HG03521 (cell line): ENCODE measurements around the gene ZMIZ2.
A peak's percentile ranks its signal among the peaks of the same experiment; 100 is the strongest.
"Not testable (repeated sequence)": the region's sequence is repeated elsewhere in the genome, so short reads cannot be mapped to it uniquely, and the experiment has no call there.

Source experiments
- ATAC-seq: cut with Tn5 transposase; IDR thresholded peaks from one replicate; pipeline ENCODE4 v1.9.1; 2021; ENCODE audit warnings: mild to moderate bottlenecking, moderate library complexity; ENCODE audit not compliant: unreplicated experiment

The ZMIZ2 gene

DNA sequence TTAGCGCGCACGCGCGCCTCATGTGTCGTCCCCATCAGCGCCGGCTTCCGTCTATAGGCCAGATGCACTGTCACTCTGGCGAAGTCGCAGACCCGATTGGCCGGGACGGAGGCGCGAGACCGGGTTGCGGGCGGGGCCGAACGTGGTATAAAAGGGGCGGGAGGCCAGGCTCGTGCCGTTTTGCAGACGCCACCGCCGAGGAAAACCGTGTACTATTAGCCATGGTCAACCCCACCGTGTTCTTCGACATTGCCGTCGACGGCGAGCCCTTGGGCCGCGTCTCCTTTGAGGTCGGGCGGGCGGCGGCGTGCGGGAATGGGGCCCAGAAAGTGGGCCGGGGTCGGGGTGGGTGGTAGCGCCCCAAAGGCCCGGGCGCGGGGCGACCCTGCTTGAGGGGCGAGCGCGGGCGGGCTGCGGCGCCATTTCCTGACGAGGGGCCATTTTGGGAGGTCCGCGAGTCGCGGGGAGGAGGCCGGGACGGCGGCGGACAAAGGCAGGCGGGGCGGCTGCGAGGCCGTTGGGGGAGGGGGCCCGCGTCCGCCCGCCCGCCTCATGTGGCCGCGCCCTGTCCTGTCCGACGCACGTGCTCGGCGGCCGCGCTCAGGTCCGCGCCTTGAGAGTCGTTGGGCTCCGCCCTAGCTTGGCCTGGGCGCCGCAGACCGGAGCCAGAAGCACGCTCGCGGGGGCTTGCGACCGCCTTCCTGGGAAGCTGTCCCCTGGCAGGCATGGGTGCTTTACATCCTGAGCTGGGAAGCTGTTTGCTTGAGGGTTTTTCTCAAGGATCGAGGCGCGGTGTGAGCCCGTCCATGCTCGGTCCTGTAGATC, 48.1 kb downstream of the ZMIZ2 start, which contains the start of gene PPIA:
TSS of gene PPIA (plus strand) at position 178 of the 825 bp plus-strand sequence. CDS start at position 222, 44 bp downstream.
- peak; percentile 85 for ATAC-seq

DNA sequence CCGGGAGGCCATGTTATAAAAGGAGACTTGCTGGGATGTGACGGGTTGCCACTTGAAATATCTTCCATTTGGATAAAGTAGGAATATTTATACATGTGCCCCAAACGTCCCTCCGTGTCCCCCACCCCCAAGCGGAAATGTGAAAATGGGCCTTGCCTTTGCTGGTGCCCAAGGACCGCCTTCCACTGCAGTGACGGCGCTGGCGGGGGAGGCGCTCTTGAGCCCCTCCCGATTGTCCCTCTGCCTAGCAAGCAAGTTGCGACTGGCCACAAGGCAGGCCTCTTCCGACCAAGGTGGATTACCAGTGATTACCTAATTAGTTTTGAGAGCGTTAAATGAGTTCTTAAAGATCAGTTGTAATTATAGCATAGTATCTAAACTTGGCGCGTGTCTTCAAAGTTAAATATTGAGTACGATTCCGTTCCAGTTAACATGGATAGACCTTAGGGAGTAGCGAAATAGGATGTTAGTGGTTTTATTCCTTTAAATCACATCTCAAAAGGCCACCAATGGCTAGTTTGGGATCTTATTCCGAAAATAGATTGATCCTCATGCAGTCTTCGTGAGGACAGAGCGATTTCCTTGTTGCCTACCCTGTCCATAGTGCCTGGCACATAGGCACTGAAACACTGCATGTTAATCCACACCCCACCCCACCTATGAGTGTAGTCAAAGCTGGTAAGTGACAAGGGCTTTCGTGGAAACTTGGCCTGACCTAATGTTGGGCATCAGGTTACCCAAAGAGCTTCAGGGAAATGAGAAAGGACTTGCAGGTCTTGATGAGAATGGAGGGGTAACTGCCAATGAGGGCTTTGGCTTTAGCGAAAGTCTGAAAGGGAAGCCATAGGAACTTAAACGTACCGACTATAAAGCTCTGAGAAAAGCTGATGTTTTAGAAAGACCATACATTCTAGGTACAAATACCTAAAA, 48.9 kb downstream of the ZMIZ2 start:
- peak; percentile 40 for ATAC-seq

DNA sequence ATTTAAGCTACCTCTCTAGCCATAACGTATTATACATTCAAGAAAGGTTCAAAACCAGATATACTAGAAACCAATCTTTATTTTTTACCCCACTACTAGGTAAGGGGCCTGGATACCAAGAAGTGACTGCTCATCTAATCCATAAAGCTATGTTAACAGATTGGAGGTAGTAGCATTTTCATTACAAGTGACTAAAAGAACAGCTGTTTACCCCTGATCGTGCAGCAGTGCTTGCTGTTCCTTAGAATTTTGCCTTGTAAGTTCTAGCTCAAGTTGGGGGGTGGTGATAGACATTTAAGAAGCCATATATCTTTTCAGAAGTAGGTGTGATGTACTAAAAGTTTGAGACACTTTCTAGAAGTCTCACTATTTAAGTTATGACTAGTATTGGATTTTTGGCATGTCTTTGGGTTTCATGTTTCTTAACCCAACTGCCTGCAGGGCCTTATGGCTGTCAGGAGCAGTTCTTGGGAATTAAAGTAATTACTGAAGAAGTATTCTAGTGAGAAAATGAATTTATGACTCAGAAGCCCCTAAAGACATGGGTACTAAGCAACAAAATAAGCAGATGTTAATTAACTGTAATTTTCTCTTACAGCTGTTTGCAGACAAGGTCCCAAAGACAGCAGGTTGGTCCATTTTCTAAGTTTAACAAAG, 50.1 kb downstream of the ZMIZ2 start:
- no peak for ATAC-seq

DNA sequence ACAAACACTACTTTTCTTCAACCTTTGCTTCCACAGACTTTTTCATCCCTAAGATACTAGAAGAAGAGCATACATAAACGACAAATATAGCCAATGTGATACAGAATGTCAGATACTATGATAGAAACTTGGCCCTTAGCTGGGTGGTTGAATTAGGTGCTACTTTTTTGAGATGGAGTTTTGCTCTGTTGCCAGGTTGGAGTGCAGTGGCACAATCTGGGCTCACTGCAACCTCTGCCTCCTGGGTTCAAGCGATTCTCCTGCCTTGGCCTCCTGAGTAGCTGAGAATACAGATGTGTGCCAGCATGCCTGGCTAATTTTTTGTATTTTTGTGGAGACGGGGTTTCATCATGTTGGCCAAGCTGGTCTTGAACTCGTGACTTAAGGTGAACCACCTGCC, 51.3 kb downstream of the ZMIZ2 start:
- no peak for ATAC-seq

DNA sequence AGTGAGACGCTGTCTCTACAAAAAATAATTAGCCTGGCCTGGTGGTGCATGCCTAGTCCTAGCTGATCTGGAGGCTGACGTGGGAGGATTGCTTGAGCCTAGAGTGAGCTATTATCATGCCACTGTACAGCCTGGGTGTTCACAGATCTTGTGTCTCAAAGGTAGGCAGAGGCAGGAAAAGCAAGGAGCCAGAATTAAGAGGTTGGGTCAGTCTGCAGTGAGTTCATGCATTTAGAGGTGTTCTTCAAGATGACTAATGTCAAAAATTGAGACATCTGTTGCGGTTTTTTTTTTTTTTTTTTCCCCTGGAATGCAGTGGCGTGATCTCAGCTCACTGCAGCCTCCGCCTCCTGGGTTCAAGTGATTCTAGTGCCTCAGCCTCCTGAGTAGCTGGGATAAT, 53.2 kb downstream of the ZMIZ2 start:
- ATAC-seq: no peak

DNA sequence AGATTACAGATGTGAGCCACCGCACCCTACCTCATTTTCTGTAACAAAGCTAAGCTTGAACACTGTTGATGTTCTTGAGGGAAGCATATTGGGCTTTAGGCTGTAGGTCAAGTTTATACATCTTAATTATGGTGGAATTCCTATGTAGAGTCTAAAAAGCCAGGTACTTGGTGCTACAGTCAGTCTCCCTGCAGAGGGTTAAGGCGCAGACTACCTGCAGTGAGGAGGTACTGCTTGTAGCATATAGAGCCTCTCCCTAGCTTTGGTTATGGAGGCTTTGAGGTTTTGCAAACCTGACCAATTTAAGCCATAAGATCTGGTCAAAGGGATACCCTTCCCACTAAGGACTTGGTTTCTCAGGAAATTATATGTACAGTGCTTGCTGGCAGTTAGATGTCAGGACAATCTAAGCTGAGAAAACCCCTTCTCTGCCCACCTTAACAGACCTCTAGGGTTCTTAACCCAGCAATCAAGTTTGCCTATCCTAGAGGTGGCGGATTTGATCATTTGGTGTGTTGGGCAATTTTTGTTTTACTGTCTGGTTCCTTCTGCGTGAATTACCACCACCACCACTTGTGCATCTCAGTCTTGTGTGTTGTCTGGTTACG, 53.9 kb downstream of the ZMIZ2 start:
- no peak for ATAC-seq

DNA sequence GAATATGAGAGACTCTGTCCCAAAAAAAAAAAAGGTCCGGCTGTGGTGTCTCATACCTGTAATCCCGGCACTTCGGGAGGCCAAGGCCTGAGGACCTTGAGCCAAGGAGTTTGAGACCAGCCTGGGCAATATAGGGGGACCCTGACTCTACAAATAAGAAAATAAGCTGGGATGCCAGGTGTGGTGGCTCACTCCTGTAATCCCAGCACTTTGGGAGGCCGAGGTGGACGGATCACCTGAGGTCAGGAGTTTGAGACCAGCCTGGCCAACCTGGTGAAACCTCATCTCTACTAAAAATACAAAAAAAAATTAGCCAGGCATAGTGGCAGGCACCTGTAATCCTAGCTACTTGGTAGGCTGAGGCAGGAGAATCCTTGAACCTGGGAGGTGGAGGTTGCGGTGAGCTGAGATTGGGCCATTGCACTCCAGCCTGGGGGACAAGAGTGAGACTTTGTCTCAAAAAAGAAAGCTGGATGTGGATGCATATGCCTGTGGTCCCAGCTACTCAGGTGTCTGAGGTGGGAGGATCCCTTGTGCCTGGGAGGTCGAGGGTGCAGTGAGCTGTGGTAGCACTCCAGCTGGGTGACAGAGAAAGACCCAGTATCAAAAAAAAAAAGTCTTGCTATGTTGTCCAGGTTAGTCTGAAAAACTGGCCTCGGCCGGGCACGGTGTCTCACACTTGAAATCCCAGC, 55.3 kb downstream of the ZMIZ2 start:
- not testable (repeated sequence) for ATAC-seq

DNA sequence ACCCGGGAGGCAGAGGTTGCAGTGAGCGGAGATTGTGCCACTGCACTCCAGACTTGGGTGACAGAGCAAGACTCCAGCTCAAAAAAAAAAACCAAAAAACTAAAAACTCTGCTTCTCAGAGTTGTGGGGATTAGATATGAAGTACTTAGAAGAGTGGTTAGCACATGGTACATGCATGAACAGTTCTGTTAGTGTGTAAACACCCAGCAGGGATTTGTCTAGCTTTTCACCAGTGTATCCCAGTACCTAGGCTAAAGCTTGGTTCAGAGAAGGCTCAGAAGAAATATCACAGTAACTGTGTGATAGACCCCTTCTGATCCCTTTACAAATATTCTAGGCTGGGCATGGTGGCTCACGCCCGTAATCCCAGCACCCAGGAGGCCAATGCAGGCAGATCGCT, 57.3 kb downstream of the ZMIZ2 start:
- ATAC-seq: no peak

DNA sequence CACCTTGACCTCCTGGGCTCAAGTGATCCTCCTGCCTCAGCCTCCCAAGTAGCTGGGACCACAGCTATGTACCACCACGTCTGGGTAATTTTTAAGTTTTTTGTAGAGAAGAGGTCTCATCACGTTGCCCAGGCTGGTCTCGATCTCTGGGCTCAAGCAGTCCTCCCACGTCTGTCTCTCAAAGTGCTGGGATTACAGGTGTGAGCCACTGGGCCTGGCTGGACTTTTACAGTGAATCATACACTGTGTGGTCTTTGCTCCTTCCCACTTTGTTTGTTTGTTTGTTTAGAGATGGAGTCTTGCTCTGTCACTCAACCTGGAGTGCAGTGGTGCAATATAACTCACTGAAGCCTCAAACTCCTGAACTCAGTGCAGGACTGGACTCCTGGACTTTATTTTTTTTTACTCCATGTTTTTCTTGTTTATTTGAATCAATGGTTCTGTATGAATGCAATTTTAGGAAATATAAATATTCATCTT, 60.3 kb downstream of the ZMIZ2 start:
- ATAC-seq: no peak

DNA sequence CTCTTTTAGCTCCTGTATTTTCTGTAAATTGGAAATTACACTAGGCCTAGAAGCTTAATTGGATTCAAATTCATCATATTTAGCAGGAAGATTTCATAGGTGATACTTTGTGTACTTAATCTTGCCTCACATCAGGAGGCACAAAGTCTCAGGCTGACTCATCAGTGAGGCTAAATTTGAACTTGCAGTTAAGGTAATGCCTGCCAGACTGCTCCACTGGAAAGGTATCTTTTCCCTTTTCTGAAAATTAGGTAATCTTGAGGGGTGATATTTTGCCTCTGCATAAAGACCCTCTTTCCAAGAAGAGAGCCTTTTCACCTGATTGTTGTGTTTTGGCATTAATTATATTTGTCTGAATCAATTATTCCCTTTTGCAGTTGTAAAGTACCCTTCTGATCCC, 62.4 kb downstream of the ZMIZ2 start:
- no peak for ATAC-seq

DNA sequence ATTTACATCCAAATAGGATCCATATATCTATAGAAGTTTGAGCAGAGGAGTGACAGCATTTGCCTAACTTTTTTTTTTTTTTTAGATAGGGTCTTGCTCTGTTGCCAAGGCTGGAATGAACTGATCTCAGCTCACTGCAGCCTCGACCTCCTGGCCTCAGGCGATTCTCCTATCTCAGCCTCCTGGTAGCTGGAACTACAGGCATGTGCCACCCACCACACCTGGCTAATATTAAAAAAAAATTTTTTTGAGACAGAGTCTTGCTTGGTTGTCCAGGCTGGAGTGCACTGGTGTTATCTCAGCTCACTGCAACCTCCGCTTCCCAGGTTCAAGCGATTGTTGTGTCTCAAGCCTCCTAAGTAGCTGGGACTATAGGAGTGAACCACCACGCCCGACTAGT, 62.9 kb downstream of the ZMIZ2 start:
- ATAC-seq: no peak

DNA sequence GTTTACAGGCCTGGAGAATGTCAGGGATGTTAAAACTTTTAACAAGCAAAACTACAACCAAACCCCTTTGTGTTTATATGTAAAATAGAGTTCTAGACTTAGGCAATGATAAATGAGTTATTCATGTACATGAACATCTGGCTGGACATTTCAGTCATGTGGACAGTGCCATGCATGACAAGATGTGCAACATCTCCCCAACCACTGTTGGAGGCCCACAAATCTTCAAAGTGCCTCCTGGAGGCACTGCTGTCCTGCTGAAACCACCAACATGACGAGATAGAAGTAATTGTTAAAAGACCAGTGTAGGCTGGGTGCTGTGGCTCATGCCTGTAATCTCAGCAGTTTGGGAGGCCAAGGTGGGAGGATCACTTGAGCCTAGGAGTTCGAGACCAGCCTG, 66.3 kb downstream of the ZMIZ2 start:
- ATAC-seq: no peak

DNA sequence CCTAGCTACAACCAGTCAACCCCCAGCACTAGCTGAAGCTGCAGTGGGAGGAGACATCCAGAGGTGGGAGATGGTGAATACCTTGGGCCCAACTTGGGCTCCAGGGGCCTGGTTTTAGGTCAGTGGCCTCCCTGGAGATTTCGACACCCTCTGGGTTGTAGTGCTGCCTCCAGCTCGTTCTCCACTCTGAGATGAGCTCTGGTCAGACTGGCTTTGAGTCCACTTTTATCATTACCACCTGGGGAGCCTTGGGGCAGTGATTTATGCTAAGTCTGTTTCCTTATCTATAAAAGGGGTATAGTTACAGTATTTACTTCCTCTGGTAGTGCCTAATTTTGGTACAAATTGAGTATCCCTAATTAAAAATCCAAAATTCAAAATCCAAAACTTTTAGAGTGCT, 70.6 kb downstream of the ZMIZ2 start:
- no peak for ATAC-seq
